NCI-H2107 treated with DMSO at 0.1 percent for 48 hours (cell line): ENCODE measurements around the gene BTK.
A peak's percentile ranks its signal among the peaks of the same experiment; 100 is the strongest.

ENCODE experiments used
- DNase-seq: peaks from one replicate; lab custom pipeline; 2025; ENCODE audit not compliant: unreplicated experiment; lab: John Stamatoyannopoulos, UW

Gene BTK

DNA sequence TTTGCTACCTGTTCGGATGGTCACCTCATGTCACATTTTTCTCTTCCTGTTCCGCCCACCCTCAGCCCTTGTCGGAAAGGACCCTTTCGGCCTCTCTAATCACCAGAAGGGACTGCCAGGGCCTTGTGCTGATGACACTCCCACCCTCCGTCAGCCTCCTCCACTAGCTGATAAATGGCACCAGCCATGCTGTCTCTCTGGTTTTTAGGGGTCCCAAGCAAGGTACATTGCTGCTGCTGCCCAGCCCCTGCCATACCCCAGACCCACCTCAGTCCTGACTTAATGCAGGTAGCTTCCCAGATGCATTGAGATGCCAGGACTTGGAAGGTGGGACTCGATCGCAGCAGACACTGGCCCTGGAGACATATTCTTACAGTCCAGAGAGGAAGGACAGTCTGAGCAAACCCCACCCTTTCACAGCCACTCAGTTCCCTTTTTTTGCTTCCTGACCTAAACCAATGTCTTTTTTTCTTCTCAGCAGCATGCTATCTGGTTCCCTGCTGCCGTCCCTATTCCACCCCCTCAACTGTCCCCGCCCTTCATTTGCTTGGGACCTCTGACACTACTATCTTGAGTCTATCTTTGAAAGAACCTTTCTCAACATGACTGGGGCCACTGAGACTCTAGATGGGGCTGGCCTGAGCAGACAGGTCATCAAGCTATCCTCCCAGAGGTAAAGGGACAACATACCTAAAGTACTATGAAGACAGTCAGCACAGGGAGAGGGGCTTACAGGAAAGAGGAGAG, at the start of gene BTK:
BTK (minus strand) TSS at position 397 of the 747 bp plus-strand sequence. CDS start 10,907 bp downstream, outside the sequence.
- no peak for DNase-seq

DNA sequence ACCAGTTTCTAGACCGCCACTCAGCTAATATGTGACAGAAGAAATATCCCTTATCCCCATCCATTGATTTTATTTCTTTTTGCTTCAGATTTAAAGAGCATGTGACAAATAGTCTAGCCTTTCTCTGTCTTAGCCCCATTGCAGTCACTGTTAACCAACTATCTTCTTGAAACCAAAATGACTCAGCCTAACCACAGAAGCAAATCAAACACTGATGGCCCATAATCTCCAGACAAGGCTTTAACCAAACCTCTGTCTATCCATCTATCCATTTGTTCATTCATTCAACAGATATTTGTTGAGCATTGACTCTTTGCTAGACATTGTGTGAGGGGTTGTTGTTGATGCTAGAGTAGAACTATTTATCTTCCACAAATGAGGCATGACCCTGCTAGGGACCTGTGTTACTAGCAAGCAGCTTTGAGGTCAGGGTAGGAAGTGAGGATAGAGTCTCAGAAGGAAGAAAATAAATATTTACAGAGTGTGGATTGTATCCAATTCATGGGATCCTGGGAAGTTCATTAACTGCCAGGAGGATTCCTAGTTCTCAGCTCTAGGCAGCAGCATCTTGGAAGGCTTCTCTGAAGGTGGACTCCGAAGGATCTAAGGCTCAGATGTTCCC, 44.6 kb upstream of the BTK start:
- no peak for DNase-seq

- DNase-seq: no peak
Observed at GRCh38 chrX:101429934-101430333, 43.9 kb upstream of the BTK start.

DNA sequence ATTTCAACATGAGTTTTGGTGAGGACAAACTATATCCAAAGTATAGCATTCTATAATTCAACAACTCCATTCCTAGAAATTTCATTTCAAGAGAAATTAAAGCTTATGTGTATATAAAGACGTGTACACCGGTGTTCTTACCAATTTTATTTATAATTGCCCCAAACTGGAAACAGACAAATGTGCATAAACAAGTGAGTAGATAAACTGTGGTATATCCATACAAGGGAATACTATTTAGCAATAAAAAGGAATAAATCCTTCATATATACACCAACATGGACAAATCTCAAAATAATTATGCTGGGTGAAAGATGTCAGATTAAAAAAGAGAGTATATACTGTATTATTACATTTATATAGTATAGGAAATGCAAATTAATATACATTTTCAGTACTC, 42.0 kb upstream of the BTK start:
- no peak for DNase-seq

DNA sequence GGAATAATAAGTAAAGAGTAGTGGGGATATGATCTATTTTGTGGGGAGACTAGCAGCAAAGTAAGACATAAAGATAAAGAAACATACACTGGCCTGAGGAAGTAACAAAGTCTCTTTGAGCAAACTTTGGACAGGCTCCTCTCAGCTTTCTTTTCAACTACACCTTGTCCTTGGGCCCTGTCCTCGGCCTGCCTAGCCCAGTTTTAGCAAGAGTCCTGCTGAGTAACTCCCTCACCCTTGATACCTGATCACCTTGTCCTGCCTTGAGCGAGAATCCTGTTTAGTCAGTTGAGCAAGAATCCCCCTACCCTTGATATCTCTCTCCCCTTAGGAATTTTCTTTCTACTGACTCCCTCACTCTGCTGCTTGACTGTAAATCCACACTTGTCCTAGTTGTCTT, 33.5 kb upstream of the BTK start:
- DNase-seq: no peak

DNA sequence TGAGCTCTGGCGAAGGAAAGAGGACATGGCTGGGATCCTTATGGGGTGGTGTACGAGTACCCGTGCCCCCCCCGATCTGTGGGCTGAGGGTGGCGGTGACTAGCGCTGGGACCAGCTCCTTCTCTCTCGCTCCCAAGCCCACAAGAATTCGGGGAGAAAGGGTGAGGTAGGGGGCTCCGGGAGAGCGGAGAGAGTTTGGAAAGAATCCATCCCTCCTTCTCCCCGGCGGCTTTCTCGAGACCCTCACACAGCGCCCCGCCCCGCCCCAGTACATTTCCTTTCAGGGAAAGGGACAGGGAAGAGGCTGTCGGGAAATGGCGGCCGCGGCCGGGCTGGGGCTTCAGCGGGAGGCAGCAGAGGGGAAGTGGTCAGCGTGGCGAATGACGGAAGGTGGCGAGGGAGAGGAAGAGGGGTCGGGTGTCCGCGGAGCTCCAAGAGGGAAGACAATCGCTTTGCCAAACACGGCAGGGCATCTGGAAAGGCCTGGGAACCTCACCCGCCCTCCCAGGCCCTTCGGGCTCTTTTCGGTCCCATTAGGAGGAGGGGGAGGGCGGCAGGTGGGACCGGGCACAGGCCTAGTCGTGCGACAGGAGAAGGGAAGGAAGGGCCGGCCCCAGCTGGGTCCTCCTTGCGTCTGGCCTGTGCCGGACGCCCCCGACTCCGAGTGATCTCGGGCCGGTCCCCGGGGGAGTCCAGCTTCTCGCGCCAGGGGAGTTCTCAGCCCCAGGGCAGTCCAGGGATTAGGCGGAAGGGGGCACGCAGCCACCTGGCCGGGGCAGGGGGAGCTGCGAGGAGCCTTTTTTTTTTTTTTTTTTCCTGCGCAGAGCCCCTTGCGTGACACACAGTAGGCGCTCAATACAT, 32.2 kb upstream of the BTK start:
- DNase-seq: peak; percentile 13

- DNase-seq: no peak
Observed at GRCh38 chrX:101417190-101417589, 31.2 kb upstream of the BTK start.

GRCh38 chrX:101416691-101417090, 30.7 kb upstream of the BTK start:
- DNase-seq: no peak

- peak; percentile 64 for DNase-seq
Observed at GRCh38 chrX:101415180-101416145, 29.5 kb upstream of the BTK start.

DNA sequence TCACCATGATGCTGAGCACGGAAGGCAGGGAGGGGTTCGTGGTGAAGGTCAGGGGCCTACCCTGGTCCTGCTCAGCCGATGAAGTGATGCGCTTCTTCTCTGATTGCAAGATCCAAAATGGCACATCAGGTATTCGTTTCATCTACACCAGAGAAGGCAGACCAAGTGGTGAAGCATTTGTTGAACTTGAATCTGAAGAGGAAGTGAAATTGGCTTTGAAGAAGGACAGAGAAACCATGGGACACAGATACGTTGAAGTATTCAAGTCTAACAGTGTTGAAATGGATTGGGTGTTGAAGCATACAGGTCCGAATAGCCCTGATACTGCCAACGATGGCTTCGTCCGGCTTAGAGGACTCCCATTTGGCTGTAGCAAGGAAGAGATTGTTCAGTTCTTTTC, 26.0 kb upstream of the BTK start:
- no peak for DNase-seq

GRCh38 chrX:101410461-101410860, 24.5 kb upstream of the BTK start:
- no peak for DNase-seq

GRCh38 chrX:101409043-101409442, 23.1 kb upstream of the BTK start:
- no peak for DNase-seq

DNA sequence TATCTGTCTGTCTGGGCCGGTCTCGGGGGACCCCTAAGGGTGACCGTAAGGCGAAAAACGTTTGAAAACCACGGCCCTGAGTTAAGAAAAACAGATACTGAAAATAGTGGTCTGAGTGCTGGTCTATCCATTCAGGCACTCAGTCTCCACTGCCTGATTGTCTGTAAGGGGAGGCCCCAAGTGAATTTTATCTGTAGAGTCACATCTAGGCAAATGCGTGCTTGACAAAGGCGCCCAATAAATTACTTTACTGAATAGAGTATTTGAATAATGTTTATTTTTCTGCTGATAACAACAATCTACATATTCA, 22.5 kb upstream of the BTK start:
- DNase-seq: no peak

DNA sequence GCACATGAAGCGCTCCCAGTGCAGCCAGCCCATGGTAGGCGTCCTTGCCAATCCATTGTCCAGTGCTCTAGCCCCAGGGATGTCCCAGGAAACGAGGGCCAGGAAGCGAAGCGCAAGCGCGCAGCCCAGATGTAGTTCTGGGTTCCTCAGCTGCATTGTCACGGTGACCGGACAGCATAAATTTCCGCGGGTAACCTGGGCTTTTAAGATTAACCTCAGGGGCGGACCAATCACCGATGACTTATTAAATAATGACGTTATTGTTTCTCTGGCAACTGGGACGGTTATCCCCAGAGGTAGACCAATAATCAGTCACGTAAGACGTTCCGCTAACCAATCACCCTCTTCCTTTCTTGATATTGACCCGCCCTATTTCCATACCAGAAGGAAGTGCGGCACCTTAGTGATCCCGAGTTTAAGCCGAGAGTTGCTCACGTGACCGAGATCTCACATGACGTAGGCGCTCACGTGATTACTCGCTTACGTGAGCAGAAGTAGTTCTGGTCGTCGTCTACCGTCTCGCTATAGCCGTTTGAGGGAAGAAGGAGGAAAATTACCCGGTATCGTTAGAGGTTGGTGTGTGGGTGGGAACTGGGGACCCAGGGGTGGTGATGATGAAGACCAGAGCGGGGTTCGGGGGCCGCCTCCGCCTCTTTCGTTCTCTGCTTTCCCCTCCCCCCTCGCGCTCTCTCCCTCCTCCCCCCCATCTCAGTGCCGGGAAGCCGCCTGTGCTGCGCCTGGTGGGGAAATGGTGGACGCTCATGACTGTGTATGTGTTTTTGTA, 21.9 kb upstream of the BTK start, which contains the start of the genes GLA and HNRNPH2:
GLA (minus strand) TSS at position 178 of the 784 bp plus-strand sequence; CDS start at position 156, 22 bp downstream.
HNRNPH2 (plus strand) TSS at position 475 of the 784 bp plus-strand sequence. CDS start 3,767 bp downstream, outside the sequence.
- peak; percentile 99 for DNase-seq

- no peak for DNase-seq
Observed at GRCh38 chrX:101407167-101407747, 21.3 kb upstream of the BTK start.

DNA sequence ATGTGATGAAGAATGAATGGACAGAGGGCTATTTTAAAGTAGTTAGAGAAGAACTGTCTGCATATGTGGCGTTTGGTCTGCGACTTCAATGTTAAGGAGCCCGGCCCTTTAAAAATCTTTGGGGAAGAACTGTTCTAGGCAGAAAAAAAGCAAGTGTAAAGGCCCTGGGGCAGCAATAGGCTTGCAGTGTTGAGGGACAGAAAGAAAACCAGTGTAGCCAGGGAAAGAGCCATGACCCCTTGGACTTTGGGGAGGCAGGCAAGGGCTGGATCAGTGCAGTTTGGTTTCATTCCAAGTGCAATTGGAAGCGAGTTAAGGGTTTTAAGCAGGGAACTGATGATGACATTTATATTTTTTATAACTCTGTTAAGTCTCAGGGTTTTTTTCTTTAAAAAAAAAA, 13.8 kb upstream of the BTK start:
- DNase-seq: no peak

DNA sequence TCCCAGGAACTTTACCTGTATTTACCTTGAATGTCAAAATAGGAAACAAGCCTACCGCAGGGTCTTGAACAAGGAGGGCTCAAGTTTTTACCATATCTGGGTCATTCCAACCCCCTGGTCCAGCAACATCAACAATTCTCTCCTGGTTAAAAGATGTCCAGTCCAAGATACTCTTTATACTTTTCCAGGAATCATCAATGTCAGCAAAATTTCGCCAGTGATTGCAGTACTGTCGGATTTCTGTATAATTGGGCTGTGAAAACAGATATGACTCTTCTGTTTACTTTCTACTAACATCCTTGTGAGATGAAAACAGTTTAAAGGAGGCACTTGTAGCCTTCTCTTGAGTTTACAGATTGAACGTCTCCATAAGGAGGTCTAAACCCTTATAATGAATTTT, 12.7 kb upstream of the BTK start:
- no peak for DNase-seq

GRCh38 chrX:101397779-101398178, 11.8 kb upstream of the BTK start:
- DNase-seq: no peak

DNA sequence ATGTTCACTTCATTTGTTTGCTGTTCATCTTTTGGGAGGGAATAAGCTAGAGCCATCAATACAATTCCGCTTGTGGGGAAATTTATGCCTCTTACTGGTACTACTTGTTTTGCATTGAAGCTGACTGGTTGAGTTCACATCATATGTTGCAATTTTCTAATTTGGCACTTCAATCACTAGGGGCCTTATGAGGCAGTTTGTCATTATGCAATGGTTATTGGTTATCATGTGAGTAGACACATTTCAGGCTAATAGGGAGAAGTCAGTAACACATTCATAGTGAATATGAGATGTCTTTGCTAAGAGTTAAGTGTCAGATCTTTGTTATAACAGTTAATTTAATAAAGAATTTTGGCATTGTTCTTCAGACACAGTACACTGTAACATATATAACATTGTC, 9.8 kb upstream of the BTK start:
- DNase-seq: no peak
